GM12878 (cell line): ENCODE data around the gene OLFML2A. TPM values are rescaled to one million over a fixed set of nuclear protein-coding genes. Genes with fewer than 3 reads are reported as not detected.
A peak's percentile ranks its signal among the peaks of the same experiment; 100 is the strongest.

Experiments
- ATAC-seq: fragments of 200-7000 bp; cut with Tn5 transposase; 3 replicates; pipeline ENCODE4 v1.9.1; 2020; ENCODE audit warnings: mild to moderate bottlenecking, moderate library complexity
- BruUV-seq: library from RNA; stranded (reverse); fragments of 400-500 nt; replicated peaks from 2 replicates; lab custom pipeline; 2021; lab: Mats Ljungman, UMichigan
- CTCF ChIA-PET: fragments of 300-600 bp; sonication (Branson Sonifier 250); formaldehyde crosslinking; extraction: SDS; loops from one replicate; lab custom pipeline; 2021; ENCODE audit warnings: inconsistent platforms; lab: Yijun Ruan, JAX
- POLR2A ChIA-PET: fragments of 350-600 bp; formaldehyde crosslinking; extraction: SDS; loops from one replicate; lab custom pipeline; 2021; ENCODE audit warnings: inconsistent platforms; lab: Charles Lee
- RAD21 ChIA-PET: fragments of 300-600 bp; sonication (Branson Sonifier 250); formaldehyde crosslinking; loops from one replicate; lab custom pipeline; 2023; ENCODE audit warnings: antibody characterized with exemption; ENCODE audit not compliant: unreplicated experiment; lab: Charles Lee
- SMC1A ChIA-PET: fragments of 300-600 bp; sonication (Branson Sonifier 250); formaldehyde crosslinking; loops from one replicate; lab custom pipeline; 2023; ENCODE audit not compliant: unreplicated experiment, uncharacterized antibody; lab: Charles Lee
- DNase-seq: peaks from one replicate; pipeline ENCODE4 v3.0.0-alpha.2; 2011; ENCODE audit warnings: low read depth, low spot score
- FAIRE-seq: peaks from 3 replicates; lab custom pipeline; 2011; peaks lifted over from hg19 to GRCh38; lab: Jason Lieb, UNC
- H2AFZ ChIP-seq: 2 replicates; pipeline ENCODE4 v1.6.0; 2011; ENCODE audit warnings: low read depth, low read length, control low read depth; ENCODE audit not compliant: control insufficient read depth
- H3K27ac ChIP-seq: 2 replicates; pipeline ENCODE4 v1.5.1; 2011; ENCODE audit warnings: control low read depth; ENCODE audit not compliant: control insufficient read depth, insufficient read depth
- H3K27me3 ChIP-seq, 2 experiments: replicated peaks in 1 of 2; 2 replicates each; pipeline versions ENCODE4 v1.6.0 to v1.6.1; 2011; ENCODE audit warnings: low read length in 1 of 2; ENCODE audit not compliant: control insufficient read depth in 2 of 2, insufficient read depth in 2 of 2
- H3K36me3 ChIP-seq, 2 experiments: 2 replicates each; pipeline ENCODE4 v1.5.1; 2011; ENCODE audit warnings: low read length in 1 of 2; ENCODE audit not compliant: control insufficient read depth in 2 of 2, insufficient read depth in 2 of 2
- H3K4me1 ChIP-seq: 2 replicates; pipeline ENCODE4 v1.6.1; 2011; ENCODE audit warnings: mild to moderate bottlenecking, low read length, moderate library complexity, mixed read lengths; ENCODE audit not compliant: control insufficient read depth, insufficient read depth
- H3K4me2 ChIP-seq: 2 replicates; pipeline ENCODE4 v1.6.0; 2011; ENCODE audit warnings: control low read depth; ENCODE audit not compliant: control insufficient read depth, insufficient read depth
- H3K4me3 ChIP-seq: fragments of 200-600 bp; sonication (generic); 2 replicates; pipeline ENCODE4 v1.5.1; 2016
- H3K79me2 ChIP-seq: 2 replicates; pipeline ENCODE4 v1.6.0; 2011; ENCODE audit warnings: low read length; ENCODE audit not compliant: control insufficient read depth, insufficient read depth
- H3K9ac ChIP-seq: 2 replicates; pipeline ENCODE4 v1.8.0; 2011; ENCODE audit warnings: low read length, control low read depth, mixed read lengths; ENCODE audit not compliant: control insufficient read depth, insufficient read depth
- H3K9me3 ChIP-seq: replicated peaks from 3 replicates; pipeline ENCODE4 v1.5.1; 2011; ENCODE audit warnings: mild to moderate bottlenecking, low read length; ENCODE audit not compliant: control insufficient read depth, insufficient read depth
- H4K20me1 ChIP-seq: 2 replicates; pipeline ENCODE4 v1.6.0; 2011; ENCODE audit not compliant: control insufficient read depth, insufficient read depth
- CREB1 ChIP-seq: IDR thresholded peaks from 2 replicates; pipeline ENCODE4 v1.6.1; 2012; ENCODE audit warnings: low read depth, mild to moderate bottlenecking, inconsistent platforms
- GABPA ChIP-seq: IDR thresholded peaks from 2 replicates; pipeline ENCODE4 v1.6.1; 2014; ENCODE audit warnings: antibody characterized with exemption, low read depth, mild to moderate bottlenecking, inconsistent platforms
- KAT2A ChIP-seq: conservative IDR thresholded peaks from 2 replicates; pipeline ENCODE4 v1.6.1; 2011; ENCODE audit warnings: low read depth, low read length; ENCODE audit not compliant: control insufficient read depth
- MEF2A ChIP-seq: IDR thresholded peaks from 2 replicates; pipeline ENCODE4 v1.6.1; 2011; ENCODE audit warnings: low read depth, mild to moderate bottlenecking, low read length, moderate library complexity; ENCODE audit not compliant: insufficient read depth
- REST ChIP-seq: IDR thresholded peaks from 2 replicates; pipeline ENCODE4 v1.6.1; 2012; ENCODE audit warnings: mild to moderate bottlenecking, low read depth, low read length
- SREBF1 ChIP-seq: IDR thresholded peaks from 2 replicates; pipeline ENCODE4 v1.6.1; 2012; ENCODE audit warnings: mild to moderate bottlenecking, low read length
- SUZ12 ChIP-seq: fragments of 200-600 bp; sonication (generic); IDR thresholded peaks from one replicate; pipeline ENCODE4 v1.6.1; 2018; ENCODE audit warnings: antibody characterized with exemption, mild to moderate bottlenecking; ENCODE audit not compliant: unreplicated experiment
- ZNF24 ChIP-seq: fragments of 450-650 bp; IDR thresholded peaks from 2 replicates; pipeline ENCODE4 v1.6.1; 2017; ENCODE audit warnings: antibody characterized with exemption, mild to moderate bottlenecking
- WGBS: methylation state at CpG from one replicate; pipeline ENCODE4 v1.1.6; 2016; ENCODE audit warnings: low lambda C conversion rate; ENCODE audit not compliant: insufficient replicate concordance, insufficient coverage; ENCODE audit errors: missing lambda C conversion rate; 5-methylcytosine and 5-hydroxymethylcytosine counted together
- in situ Hi-C: fragments of 300-500 bp; cut with MboI; formaldehyde crosslinking; loops from 9 replicates; pipeline ENCODE4 v1.14.3; 2018; ENCODE audit warnings: mixed read lengths
- intact Hi-C: fragments of 100-400 bp; cut with micrococcal nuclease; formaldehyde crosslinking; loops from one replicate; pipeline ENCODE4 v1.14.2; 2022; ENCODE audit not compliant: unreplicated experiment
- polyA plus RNA-seq, 11 experiments: library from polyadenylated mRNA; depleted of rRNA in 4 of 11; unstranded in 6 of 11; stranded (reverse) in 5 of 11; fragments of >200 nt; fragmentation: Nextera tagmentation in 4 of 11; fragmentation: Illumina TruSeq in 1 of 11; extraction: Ambion mirVana in 4 of 11; extraction: Trizol in 1 of 11; gene quantifications; 1 replicate in 1 of 11; 2 replicates in 10 of 11; pipeline versions ENCODE4 v1.2.1 to v1.2.3, GENCODE V29; 2011 to 2016; ENCODE audit warnings: inconsistent platforms in 2 of 11, missing spikeins in 2 of 11, low read depth in 1 of 11
- total RNA-seq, 4 experiments: library from RNA; depleted of rRNA in 3 of 4; stranded (reverse); fragments of >200 nt in 3 of 4; fragmentation: Illumina TruSeq in 1 of 4; extraction: Trizol in 1 of 4; gene quantifications; 2 replicates each; pipeline versions ENCODE4 v1.2.1 to v1.2.3, GENCODE V29; 2013 to 2021
- TF ChIP-seq, protein P1 (sequence below): fragments of 450-650 bp; IDR thresholded peaks from 2 replicates; pipeline ENCODE4 v1.6.1; 2016; ENCODE audit warnings: mild to moderate bottlenecking

OLFML2A gene
- total and polyA plus RNA-seq, 10 of the 15 experiments (the other 5 are each of a cell fraction or from before 2014, with no cell fraction given): 0.02 to 0.13 (median 0.10) TPM; not detected in 4

- TF ChIP-seq REST: no peak
- TF ChIP-seq GABPA: no peak
- TF ChIP-seq KAT2A: no peak
- no peak for TF ChIP-seq CREB1
- TF ChIP-seq ZNF24: 0 out of 2 replicates have a peak, but pooled peaks have one; percentile 28
These were observed 76.0 kb downstream of the OLFML2A start, which contains the start of gene WDR38 (continued) for GRCh38 chr9:124852829-124853531.

- POLR2A ChIA-PET: interaction anchor here (1.0 to 2.2 kb wide), 7 partner anchors 9 to 85 kb away, joined by 3 to 8 read pairs (median 4); partner anchors contain the start of genes ARPC5L, NR6A1 and OLFML2A
- in situ Hi-C loops: loop anchor here (5.0 to 25.0 kb wide), 2 partner anchors 81 to 1941 kb away; partner anchors contain the start of genes NR6A1, RC3H2 and ZBTB6
These were observed 76.7 kb downstream of the OLFML2A start for GRCh38 chr9:124853605-124854143.

More at GRCh38 chr9:124853605-124854143, 76.7 kb downstream of the OLFML2A start:
- Histone ChIP-seq H3K9ac (no peak overlapping the region), H3K27ac (no peak overlapping the region), H3K4me3 (0 out of 2 replicates have a peak overlapping the region, but pooled peaks have one; percentile 51), H4K20me1 (peaks cover 4% of the 10 kb centered on the region; the same call in 1 of the 2 replicates), H3K27me3 (no peaks in the 10 kb centered on the region), H3K4me2 (peak overlapping the region; percentile 98), H3K9me3 (no peaks in the 10 kb centered on the region), H3K36me3 (peaks cover 16 to 20% of the 10 kb centered on the region in 2 experiments; a peak in 3 of 4 replicates), H2AFZ (no peak overlapping the region; the same call in 1 of the 2 replicates), H3K79me2 (peaks cover 9% of the 10 kb centered on the region), H3K4me1 (peaks cover 5% of the 10 kb centered on the region)
- ATAC-seq (no peak), DNase-seq (no peak), FAIRE-seq (no peak)
- ChIA-PET SMC1A (interaction anchor here (0.6 to 12.1 kb wide), 19 partner anchors 9 to 290 kb away, joined by 3 to 233 read pairs (median 5); partner anchors contain the start of genes ARPC5L, NR6A1, OLFML2A and RPL35), RAD21 (interaction anchor here (0.5 to 9.5 kb wide), 23 partner anchors 8 to 293 kb away, joined by 3 to 180 read pairs (median 6); partner anchors contain the start of genes ARPC5L, NR6A1, OLFML2A and RPL35), CTCF (interaction anchor here (0.6 to 26.5 kb wide), 37 partner anchors 9 to 518 kb away, joined by 3 to 575 read pairs (median 5); partner anchors contain the start of genes ARPC5L, NR6A1, OLFML2A and RPL35)
- intact Hi-C loops: loop anchor here (1.0 to 5.0 kb wide), 4 partner anchors 41 to 236 kb away; no protein-coding TSS in a partner anchor
- TF ChIP-seq ZNF24 (no peak), MEF2A (no peak), SUZ12 (no peak), SREBF1 (no peak)
- TF ChIP-seq, protein P1, sequence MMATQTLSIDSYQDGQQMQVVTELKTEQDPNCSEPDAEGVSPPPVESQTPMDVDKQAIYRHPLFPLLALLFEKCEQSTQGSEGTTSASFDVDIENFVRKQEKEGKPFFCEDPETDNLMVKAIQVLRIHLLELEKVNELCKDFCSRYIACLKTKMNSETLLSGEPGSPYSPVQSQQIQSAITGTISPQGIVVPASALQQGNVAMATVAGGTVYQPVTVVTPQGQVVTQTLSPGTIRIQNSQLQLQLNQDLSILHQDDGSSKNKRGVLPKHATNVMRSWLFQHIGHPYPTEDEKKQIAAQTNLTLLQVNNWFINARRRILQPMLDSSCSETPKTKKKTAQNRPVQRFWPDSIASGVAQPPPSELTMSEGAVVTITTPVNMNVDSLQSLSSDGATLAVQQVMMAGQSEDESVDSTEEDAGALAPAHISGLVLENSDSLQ: no peak
- BruUV-seq: no TSS peak
- WGBS: 74% methylated on average over 11 of the region's 11 CpGs
